ENCODE measurements around the gene SSH2. TPM values are rescaled to one million over a fixed set of nuclear protein-coding genes. Genes with fewer than 3 reads are reported as not detected.
A peak's percentile ranks its signal among the peaks of the same experiment; 100 is the strongest.

The SSH2 gene
- total and polyA plus RNA-seq, 9 of the 15 experiments (the other 6 are each of a cell fraction or from before 2014, with no cell fraction given) = 3.9 to 16.1 (median 10.2) TPM

DNA sequence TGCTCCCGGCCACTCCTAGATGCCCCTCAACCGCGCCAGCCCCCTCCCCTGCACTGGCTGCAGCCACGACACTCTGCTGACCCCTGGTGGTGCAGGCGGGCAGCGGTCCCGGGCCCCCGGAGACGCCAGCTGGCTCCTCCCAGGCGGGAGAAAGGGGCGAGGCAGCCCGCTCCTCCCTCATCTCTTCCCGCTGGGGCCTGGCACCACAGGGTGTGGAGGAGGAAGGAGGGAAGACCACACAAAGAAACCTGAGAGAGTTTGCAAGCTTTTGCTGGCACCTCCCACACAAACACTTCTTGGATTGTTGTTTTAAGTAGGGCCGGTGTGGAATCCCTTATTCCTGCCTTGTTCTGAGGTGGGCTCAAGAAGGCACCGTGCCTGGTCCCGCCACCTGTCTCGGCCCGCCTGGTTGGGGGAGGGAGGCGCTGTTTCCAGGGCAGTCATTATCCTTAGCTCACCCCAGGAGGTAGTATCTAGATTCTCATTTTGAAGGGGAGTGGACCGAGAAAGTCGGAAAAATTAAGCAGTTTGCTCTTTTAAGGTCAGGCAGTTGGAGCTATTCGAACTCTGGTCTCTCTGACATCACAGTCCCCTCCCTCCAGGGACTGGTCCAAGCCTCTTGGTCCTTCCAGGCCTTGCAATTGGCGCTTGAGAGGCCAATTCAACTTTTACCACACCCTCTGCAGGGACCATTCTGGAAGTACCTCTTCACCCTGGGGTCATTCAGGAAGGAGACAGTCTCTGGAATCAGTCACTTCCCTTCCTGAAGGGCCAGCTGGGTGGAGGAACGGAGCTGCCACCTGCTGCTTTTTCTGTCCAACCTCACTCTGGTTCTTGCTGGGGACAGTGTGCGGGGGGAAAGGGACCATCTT lies 338.1 kb downstream of the SSH2 start:
- peaks cover 43 to 84% of the 10 kb centered on the region in 2 experiments for H3K4me1 ChIP-seq (replicated peaks in 1 of 2; ENCODE audit: control insufficient read depth in 2 of 2, insufficient read depth in 2 of 2, low read length in 2 of 2)
- H3K79me2 ChIP-seq (ENCODE audit: control insufficient read depth, insufficient read depth, low read length) = peaks cover 25% of the 10 kb centered on the region
- POLR2A ChIA-PET = interaction anchor here (0.6 to 1.0 kb wide), 3 partner anchors 23 to 468 kb away, joined by 3 to 4 read pairs (median 3); partner anchors contain the start of gene TP53I13
- peaks cover 5% of the 10 kb centered on the region for H3K9me1 ChIP-seq (ENCODE audit: control insufficient read depth, insufficient read depth, low read length)
- no peaks in the 10 kb centered on the region for H3K9me3 ChIP-seq (replicated peaks; ENCODE audit: control insufficient read depth, insufficient read depth, low read depth, low read length)
- ATAC-seq (peak; percentile 84), FAIRE-seq (peak; percentile 79), DNase-seq (ENCODE audit: extremely low read depth in 1 of 4, low spot score in 3 of 4) (peak; percentile 88 to 92 (median 89))
- WGBS (ENCODE audit: insufficient coverage, low coverage, missing lambda C conversion rate) = 13% methylated on average over 23 of the region's 25 CpGs
- H3K9ac ChIP-seq (ENCODE audit: insufficient read depth in 1 of 2, low read depth in 2 of 2, low read length in 2 of 2) = peak overlapping the region; percentile 44 to 88
- peak overlapping the region; percentile 83 for H3K4me2 ChIP-seq (ENCODE audit: insufficient read depth, low read length)
- BruUV-seq (replicated peaks) = no TSS peak
- H3K36me3 ChIP-seq (ENCODE audit: control insufficient read depth, insufficient read depth, low read length) = no peaks in the 10 kb centered on the region
- in situ Hi-C loops (cut with MboI) (no loop called here), intact Hi-C loops (cut with micrococcal nuclease) (loop anchor here (2.0 to 5.0 kb wide), 3 partner anchors 200 to 299 kb away; partner anchors contain the start of gene TAOK1)
- H3K27ac ChIP-seq (ENCODE audit: extremely low read depth, low read depth, low read length) = peak overlapping the region; percentile 48; the same call in 2 of the 3 replicates
- peak overlapping the region; percentile 95 for H2AFZ ChIP-seq (ENCODE audit: low read depth, low read length)
- peak overlapping the region; percentile 16 for H3K4me3 ChIP-seq
- H4K20me1 ChIP-seq (replicated peaks; ENCODE audit: control insufficient read depth, insufficient read depth, low read length) = peaks cover 8% of the 10 kb centered on the region
- H3K27me3 ChIP-seq (ENCODE audit: control insufficient read depth in 2 of 2, insufficient read depth in 2 of 2, low read length in 2 of 2) = no peaks in the 10 kb centered on the region
- CTCF ChIA-PET (ENCODE audit: low intra/inter-chr PET ratio) = interaction anchor here (0.6 to 2.3 kb wide), 6 partner anchors 222 to 468 kb away, joined by 3 to 19 read pairs (median 3); no protein-coding TSS in a partner anchor
- TF ChIP-seq KLF6 (CRISPR knock-in tag; IDR thresholded peaks at IDR 0.05; ENCODE audit: borderline replicate concordance) (peak; percentile 27; the same call in 1 of the 2 replicates), CSDE1 (IDR thresholded peaks at IDR 0.05) (no peak), ZNF583 (CRISPR knock-in tag; IDR thresholded peaks at IDR 0.05) (no peak), RAD51 (IDR thresholded peaks at IDR 0.05; ENCODE audit: borderline replicate concordance, low read depth) (no peak), NFE2 (IDR thresholded peaks at IDR 0.05; ENCODE audit: low read depth) (no peak), JUND (IDR thresholded peaks at IDR 0.05; ENCODE audit: borderline replicate concordance, low read depth, low read length) (0 out of 2 replicates have a peak, but pooled peaks have one; percentile 15), JUND (tag; IDR thresholded peaks at IDR 0.05; ENCODE audit: borderline replicate concordance, low read depth, low read length) (peak; percentile 8; the same call in 1 of the 3 replicates), ARID2 (IDR thresholded peaks at IDR 0.05) (peak; percentile 78), ZNF184 (CRISPR knock-in tag; IDR thresholded peaks at IDR 0.05) (no peak), GATAD2A (IDR thresholded peaks at IDR 0.05) (peak; percentile 66; the same call in 1 of the 2 replicates), YY1 (IDR thresholded peaks at IDR 0.05; ENCODE audit: borderline replicate concordance in 1 of 3, control insufficient read depth in 1 of 3, extremely low read depth in 1 of 3, insufficient read depth in 3 of 3, insufficient read length in 1 of 3, insufficient replicate concordance in 2 of 3, low read depth in 1 of 3, low read length in 2 of 3) (peak in 2 of 3 experiments; percentile 42 to 45), KAT2B (IDR thresholded peaks at IDR 0.05; ENCODE audit: low read depth, low read length) (no peak), E2F3 (CRISPR knock-in tag; IDR thresholded peaks at IDR 0.05) (0 out of 2 replicates have a peak, but pooled peaks have one; percentile 48), OTX1 (CRISPR knock-in tag; IDR thresholded peaks at IDR 0.05) (no peak), ILK (tag; IDR thresholded peaks at IDR 0.05; ENCODE audit: borderline replicate concordance, low read depth) (no peak), ZNF282 (CRISPR knock-in tag; IDR thresholded peaks at IDR 0.05) (no peak), PHB (CRISPR knock-in tag; IDR thresholded peaks at IDR 0.05) (no peak), MTF1 (CRISPR knock-in tag; IDR thresholded peaks at IDR 0.05; ENCODE audit: borderline replicate concordance) (no peak), ZKSCAN8 (CRISPR knock-in tag; IDR thresholded peaks at IDR 0.05) (no peak), CHCHD3 (CRISPR knock-in tag; IDR thresholded peaks at IDR 0.05) (no peak)
- TF ChIP-seq, protein P1, sequence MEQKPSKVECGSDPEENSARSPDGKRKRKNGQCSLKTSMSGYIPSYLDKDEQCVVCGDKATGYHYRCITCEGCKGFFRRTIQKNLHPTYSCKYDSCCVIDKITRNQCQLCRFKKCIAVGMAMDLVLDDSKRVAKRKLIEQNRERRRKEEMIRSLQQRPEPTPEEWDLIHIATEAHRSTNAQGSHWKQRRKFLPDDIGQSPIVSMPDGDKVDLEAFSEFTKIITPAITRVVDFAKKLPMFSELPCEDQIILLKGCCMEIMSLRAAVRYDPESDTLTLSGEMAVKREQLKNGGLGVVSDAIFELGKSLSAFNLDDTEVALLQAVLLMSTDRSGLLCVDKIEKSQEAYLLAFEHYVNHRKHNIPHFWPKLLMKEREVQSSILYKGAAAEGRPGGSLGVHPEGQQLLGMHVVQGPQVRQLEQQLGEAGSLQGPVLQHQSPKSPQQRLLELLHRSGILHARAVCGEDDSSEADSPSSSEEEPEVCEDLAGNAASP (IDR thresholded peaks at IDR 0.05) = no peak
